ENCODE measurements around the gene PTPRN2.

PTPRN2 gene

GRCh38 chr7:157579425-157579824 is 1008.2 kb downstream of the PTPRN2 start:
- no peak for TF ChIP-seq CTCF (IDR thresholded peaks at IDR 0.05; ENCODE audit: borderline replicate concordance, insufficient read depth, low read depth, low read length)
- no peak overlapping the region for H3K4me3 ChIP-seq (ENCODE audit: low read depth, low read length)

GRCh38 chr7:157577796-157578339 is 1009.8 kb downstream of the PTPRN2 start:
- no peak for TF ChIP-seq CTCF (IDR thresholded peaks at IDR 0.05; ENCODE audit: borderline replicate concordance, insufficient read depth, low read depth, low read length)
- no peak overlapping the region for H3K4me3 ChIP-seq (ENCODE audit: low read depth, low read length)

GRCh38 chr7:157577061-157577460 is 1010.6 kb downstream of the PTPRN2 start:
- no peak for TF ChIP-seq CTCF (IDR thresholded peaks at IDR 0.05; ENCODE audit: borderline replicate concordance, insufficient read depth, low read depth, low read length)
- no peak overlapping the region for H3K4me3 ChIP-seq (ENCODE audit: low read depth, low read length)

GRCh38 chr7:157576415-157576814 is 1011.2 kb downstream of the PTPRN2 start:
- TF ChIP-seq CTCF (IDR thresholded peaks at IDR 0.05; ENCODE audit: borderline replicate concordance, insufficient read depth, low read depth, low read length) = no peak
- no peak overlapping the region for H3K4me3 ChIP-seq (ENCODE audit: low read depth, low read length)

GRCh38 chr7:157575777-157576176 is 1011.8 kb downstream of the PTPRN2 start:
- H3K4me3 ChIP-seq (ENCODE audit: low read depth, low read length) = no peak overlapping the region
- no peak for TF ChIP-seq CTCF (IDR thresholded peaks at IDR 0.05; ENCODE audit: borderline replicate concordance, insufficient read depth, low read depth, low read length)

- H3K4me3 ChIP-seq (ENCODE audit: low read depth, low read length) = no peak overlapping the region
- TF ChIP-seq CTCF (IDR thresholded peaks at IDR 0.05; ENCODE audit: borderline replicate concordance, insufficient read depth, low read depth, low read length) = no peak
Measured at GRCh38 chr7:157574914-157575586, 1012.6 kb downstream of the PTPRN2 start.
